Right lobe of liver (tissue), 4 donors: ENCODE measurements around the gene PTPRN2.

ENCODE experiments used
- POLR2A ChIP-seq: fragments of 450-650 bp; IDR thresholded peaks from one replicate; pipeline ENCODE4 v1.6.1; 2017; ENCODE audit warnings: antibody characterized with exemption, mild to moderate bottlenecking
- TF ChIP-seq, protein P1 (sequence below), 4 donors: fragments of 200-600 bp in 3 of 4; fragments of 450-650 bp in 1 of 4; IDR thresholded peaks; one replicate each; pipeline versions ENCODE4 v1.5.1 to v1.8.0; 2016 to 2022; ENCODE audit warnings: antibody characterized with exemption in 4 of 4, mild to moderate bottlenecking in 2 of 4
- donor health status: DM: no; HTN: no; CAD: no.
- donor health status: DM: no; HTN: no; CAD: no.
- donor health status: DM: no; HTN: yes; CAD: no.

DNA sequence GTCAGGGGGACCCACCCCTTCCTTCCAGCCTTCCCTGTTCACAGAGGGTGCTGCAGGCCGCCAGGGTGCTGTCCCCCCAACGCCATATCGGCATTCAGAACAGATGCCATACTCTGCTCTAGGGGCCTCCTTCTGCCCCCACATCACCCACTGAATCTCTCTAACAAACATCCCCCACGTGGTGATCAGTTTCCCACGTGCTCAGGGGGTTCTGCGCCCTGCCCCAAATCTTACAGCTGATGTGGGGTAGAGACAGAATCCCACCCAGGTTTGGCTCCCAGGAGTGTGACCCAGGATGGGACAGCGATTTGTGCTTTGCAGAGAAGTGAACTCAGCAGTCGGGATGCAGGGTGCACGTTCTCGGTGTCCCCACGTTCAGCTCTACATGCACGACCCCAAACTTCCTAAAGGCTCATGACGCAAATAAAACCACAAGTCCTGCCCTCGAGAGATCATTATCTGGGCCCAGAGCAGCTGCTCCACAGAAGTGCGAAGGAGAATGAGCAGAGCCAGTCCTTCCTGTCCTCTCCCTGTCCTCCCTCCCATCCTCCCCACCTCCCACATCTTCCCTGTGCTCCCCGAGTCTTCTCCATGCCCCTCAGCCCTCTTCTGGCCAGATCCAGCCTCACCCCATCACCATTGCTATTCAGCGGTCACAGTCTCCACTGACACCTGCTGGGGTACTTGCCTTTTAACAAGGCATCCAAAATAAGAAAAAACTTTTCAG lies 827.5 kb downstream of the PTPRN2 start:
- TF ChIP-seq, protein P1, sequence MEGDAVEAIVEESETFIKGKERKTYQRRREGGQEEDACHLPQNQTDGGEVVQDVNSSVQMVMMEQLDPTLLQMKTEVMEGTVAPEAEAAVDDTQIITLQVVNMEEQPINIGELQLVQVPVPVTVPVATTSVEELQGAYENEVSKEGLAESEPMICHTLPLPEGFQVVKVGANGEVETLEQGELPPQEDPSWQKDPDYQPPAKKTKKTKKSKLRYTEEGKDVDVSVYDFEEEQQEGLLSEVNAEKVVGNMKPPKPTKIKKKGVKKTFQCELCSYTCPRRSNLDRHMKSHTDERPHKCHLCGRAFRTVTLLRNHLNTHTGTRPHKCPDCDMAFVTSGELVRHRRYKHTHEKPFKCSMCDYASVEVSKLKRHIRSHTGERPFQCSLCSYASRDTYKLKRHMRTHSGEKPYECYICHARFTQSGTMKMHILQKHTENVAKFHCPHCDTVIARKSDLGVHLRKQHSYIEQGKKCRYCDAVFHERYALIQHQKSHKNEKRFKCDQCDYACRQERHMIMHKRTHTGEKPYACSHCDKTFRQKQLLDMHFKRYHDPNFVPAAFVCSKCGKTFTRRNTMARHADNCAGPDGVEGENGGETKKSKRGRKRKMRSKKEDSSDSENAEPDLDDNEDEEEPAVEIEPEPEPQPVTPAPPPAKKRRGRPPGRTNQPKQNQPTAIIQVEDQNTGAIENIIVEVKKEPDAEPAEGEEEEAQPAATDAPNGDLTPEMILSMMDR (IDR thresholded peaks at IDR 0.05): no peak
- no peak for TF ChIP-seq POLR2A
